Activated CD4-positive, alpha-beta T cell treated with anti-CD3 and anti-CD28 coated beads, Interleukin-2, amount 10 ng/mL, durations not matched to agents 7 days and 5 days (primary cell): Measurements from ENCODE around the gene SMO. TPM values are rescaled to one million over a fixed set of nuclear protein-coding genes. Genes with fewer than 3 reads are reported as not detected.
"Not testable (repeated sequence)": the region's sequence is repeated elsewhere in the genome, so short reads cannot be mapped to it uniquely, and the experiment has no call there.

Experiments used
- CTCF ChIA-PET: fragments of 350-600 bp; sonication (Branson Sonifier 250); formaldehyde crosslinking; loops from one replicate; lab custom pipeline; 2021; ENCODE audit warnings: antibody characterized with exemption; lab: Charles Lee
- POLR2A ChIA-PET: fragments of 350-600 bp; sonication (Branson Sonifier 250); formaldehyde crosslinking; loops from one replicate; lab custom pipeline; 2021; ENCODE audit warnings: antibody characterized with exemption; lab: Charles Lee
- DNase-seq: peaks from one replicate; pipeline ENCODE4 v3.0.0-alpha.2; 2020
- H3K27ac Mint-ChIP-seq: one replicate; pipeline ENCODE4 v1.8.0; 2021; ENCODE audit warnings: mild to moderate bottlenecking, moderate library complexity, mixed read lengths
- H3K27me3 Mint-ChIP-seq: one replicate; pipeline ENCODE4 v1.8.0; 2021; ENCODE audit warnings: mixed read lengths
- H3K36me3 Mint-ChIP-seq: one replicate; pipeline ENCODE4 v1.8.0; 2021; ENCODE audit warnings: low read depth, mixed read lengths
- H3K4me1 Mint-ChIP-seq: one replicate; pipeline ENCODE4 v1.8.0; 2021; ENCODE audit warnings: mixed read lengths
- H3K4me3 Mint-ChIP-seq: one replicate; pipeline ENCODE4 v1.8.0; 2021; ENCODE audit warnings: mild to moderate bottlenecking, moderate library complexity, mixed read lengths
- H3K9me3 Mint-ChIP-seq: one replicate; pipeline ENCODE4 v1.8.0; 2021; ENCODE audit warnings: mixed read lengths
- total RNA-seq, 2 experiments: library from RNA; stranded (reverse); gene quantifications; one replicate each; pipeline ENCODE4 v1.2.3, GENCODE V29; 2021

The SMO gene
- total RNA-seq, 2 experiments from 2014 or later: not detected

GRCh38 chr7:129238546-129238945, 50.1 kb downstream of the SMO start:
- H3K9me3 Mint-ChIP-seq: no peaks in the 10 kb centered on the region
- H3K27ac Mint-ChIP-seq: no peak overlapping the region
- no peak for DNase-seq
- H3K27me3 Mint-ChIP-seq: no peaks in the 10 kb centered on the region
- H3K4me3 Mint-ChIP-seq: no peak overlapping the region
- H3K4me1 Mint-ChIP-seq: no peaks in the 10 kb centered on the region
- ChIA-PET CTCF (interaction anchor here (0.9 to 1.6 kb wide), 4 partner anchors 8 to 60 kb away, joined by 3 read pairs; partner anchors contain the start of gene AHCYL2), POLR2A (no interaction called here)
- no peaks in the 10 kb centered on the region for H3K36me3 Mint-ChIP-seq

- Mint-ChIP-seq H3K4me3 (no peak overlapping the region), H3K36me3 (peaks cover 2% of the 10 kb centered on the region), H3K27ac (no peak overlapping the region), H3K9me3 (no peaks in the 10 kb centered on the region), H3K4me1 (no peaks in the 10 kb centered on the region), H3K27me3 (no peaks in the 10 kb centered on the region)
- ChIA-PET POLR2A (no interaction called here), CTCF (interaction anchor here (1.6 kb wide), 1 partner anchor 30 kb away, joined by 3 read pairs; no protein-coding TSS in a partner anchor)
- DNase-seq: no peak
Observed at GRCh38 chr7:129240119-129240820, 51.8 kb downstream of the SMO start.

DNA sequence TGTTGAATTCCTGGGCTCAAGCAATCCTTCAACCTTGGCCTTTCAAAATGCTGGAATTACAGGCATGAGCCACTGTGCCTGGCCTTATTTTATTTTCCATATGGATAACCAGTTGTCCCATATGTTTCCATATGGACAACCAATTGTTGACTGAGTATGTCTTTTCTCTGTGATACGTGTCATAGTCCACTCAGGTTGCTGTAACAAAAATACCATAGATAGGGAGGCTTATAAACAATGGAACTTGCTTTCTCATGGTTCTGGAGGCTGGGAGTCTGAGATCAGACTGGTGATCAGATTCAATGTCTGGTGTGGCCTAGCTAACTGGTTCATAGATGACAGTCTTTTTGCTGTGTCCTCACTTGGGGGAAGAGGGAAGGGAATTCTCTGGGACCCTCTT, 55.8 kb downstream of the SMO start:
- CTCF ChIA-PET: interaction anchor here (1.1 kb wide), 1 partner anchor 15 kb away, joined by 3 read pairs; no protein-coding TSS in a partner anchor
- POLR2A ChIA-PET: no interaction called here
- Mint-ChIP-seq H3K9me3 (no peaks in the 10 kb centered on the region), H3K27me3 (no peaks in the 10 kb centered on the region), H3K4me1 (no peaks in the 10 kb centered on the region), H3K4me3 (no peak overlapping the region), H3K27ac (no peak overlapping the region), H3K36me3 (peaks cover 2% of the 10 kb centered on the region)
- DNase-seq: no peak

GRCh38 chr7:129245533-129245932, 57.1 kb downstream of the SMO start:
- Mint-ChIP-seq H3K4me1 (no peaks in the 10 kb centered on the region), H3K4me3 (no peak overlapping the region), H3K27me3 (no peaks in the 10 kb centered on the region), H3K36me3 (peaks cover 4% of the 10 kb centered on the region), H3K9me3 (no peaks in the 10 kb centered on the region), H3K27ac (no peak overlapping the region)
- ChIA-PET POLR2A (no interaction called here), CTCF (no interaction called here)
- no peak for DNase-seq

DNA sequence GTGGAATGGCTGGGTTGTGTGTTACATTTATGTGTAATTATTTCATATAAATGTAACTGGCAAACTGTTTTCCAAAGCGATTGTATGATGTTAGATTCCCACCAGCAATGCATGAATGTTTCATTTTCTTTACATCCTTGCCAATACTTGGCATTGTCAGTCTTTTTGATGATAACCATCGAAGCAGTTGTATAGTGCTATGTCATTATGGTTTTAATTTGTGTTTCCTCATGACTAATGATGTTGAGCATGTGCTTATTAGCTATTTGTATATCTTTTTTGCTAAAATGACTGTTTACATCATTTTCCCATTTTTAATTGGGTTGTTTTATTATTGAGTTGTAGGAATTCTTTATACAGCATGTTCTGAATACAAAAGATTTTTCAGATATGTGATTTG, 58.7 kb downstream of the SMO start:
- Mint-ChIP-seq H3K27me3 (no peaks in the 10 kb centered on the region), H3K4me3 (no peak overlapping the region), H3K36me3 (peaks cover 4% of the 10 kb centered on the region), H3K27ac (no peak overlapping the region), H3K9me3 (no peaks in the 10 kb centered on the region), H3K4me1 (no peaks in the 10 kb centered on the region)
- no peak for DNase-seq
- ChIA-PET CTCF (interaction anchor here (0.6 to 1.6 kb wide), 3 partner anchors 9 to 35 kb away, joined by 3 to 4 read pairs (median 3); no protein-coding TSS in a partner anchor), POLR2A (no interaction called here)

DNA sequence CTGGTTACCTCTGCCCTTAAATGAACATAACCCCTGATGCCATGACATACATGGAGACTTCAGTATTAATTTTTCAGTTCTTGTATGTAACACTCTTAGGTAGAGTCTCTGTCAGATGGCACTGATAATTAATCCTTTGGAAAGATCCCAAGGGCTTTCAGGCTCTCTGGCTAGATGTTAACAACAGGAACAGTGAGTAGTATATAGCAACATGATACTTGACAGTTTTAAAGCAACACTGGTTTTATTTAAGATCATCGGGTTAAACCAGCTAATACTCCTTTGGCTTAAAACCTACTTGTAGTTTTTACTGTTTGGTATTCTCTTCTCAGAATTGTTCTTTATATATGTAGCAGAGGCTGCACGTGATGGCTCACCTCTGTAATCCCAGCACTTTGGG, 63.7 kb downstream of the SMO start:
- H3K4me3 Mint-ChIP-seq: no peak overlapping the region
- no peak for DNase-seq
- H3K9me3 Mint-ChIP-seq: no peaks in the 10 kb centered on the region
- H3K27ac Mint-ChIP-seq: no peak overlapping the region
- no peaks in the 10 kb centered on the region for H3K4me1 Mint-ChIP-seq
- CTCF ChIA-PET: no interaction called here
- no peaks in the 10 kb centered on the region for H3K27me3 Mint-ChIP-seq
- peaks cover 1% of the 10 kb centered on the region for H3K36me3 Mint-ChIP-seq
- POLR2A ChIA-PET: no interaction called here

GRCh38 chr7:129252603-129253002, 64.2 kb downstream of the SMO start:
- H3K27ac Mint-ChIP-seq, H3K4me3 Mint-ChIP-seq, H3K36me3 Mint-ChIP-seq, DNase-seq, POLR2A ChIA-PET, H3K27me3 Mint-ChIP-seq, H3K9me3 Mint-ChIP-seq, H3K4me1 Mint-ChIP-seq, CTCF ChIA-PET: not testable (repeated sequence)

DNA sequence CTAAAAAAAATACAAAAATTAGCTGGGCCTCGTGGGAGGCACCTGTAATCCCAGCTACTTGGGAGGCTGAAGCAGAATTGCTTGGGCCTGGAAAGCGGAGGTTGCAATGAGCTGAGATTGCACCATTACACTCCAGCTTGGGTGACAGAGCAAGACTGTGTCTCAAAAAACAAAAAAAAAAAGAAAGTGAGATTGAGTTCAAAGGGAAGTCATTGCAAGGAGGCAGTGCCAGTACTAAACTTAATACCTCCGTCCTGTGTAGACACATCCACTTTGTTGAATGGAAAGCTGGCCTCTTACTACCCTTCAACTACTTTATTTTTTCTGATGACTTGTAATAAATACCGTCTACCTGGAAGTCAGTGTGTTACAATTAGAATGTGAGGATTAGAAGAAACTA, 67.4 kb downstream of the SMO start:
- Mint-ChIP-seq H3K4me1 (peaks cover 16% of the 10 kb centered on the region), H3K36me3 (no peaks in the 10 kb centered on the region), H3K27me3 (no peaks in the 10 kb centered on the region), H3K4me3 (no peak overlapping the region), H3K9me3 (no peaks in the 10 kb centered on the region), H3K27ac (no peak overlapping the region)
- POLR2A ChIA-PET: no interaction called here
- CTCF ChIA-PET: no interaction called here
- no peak for DNase-seq

DNA sequence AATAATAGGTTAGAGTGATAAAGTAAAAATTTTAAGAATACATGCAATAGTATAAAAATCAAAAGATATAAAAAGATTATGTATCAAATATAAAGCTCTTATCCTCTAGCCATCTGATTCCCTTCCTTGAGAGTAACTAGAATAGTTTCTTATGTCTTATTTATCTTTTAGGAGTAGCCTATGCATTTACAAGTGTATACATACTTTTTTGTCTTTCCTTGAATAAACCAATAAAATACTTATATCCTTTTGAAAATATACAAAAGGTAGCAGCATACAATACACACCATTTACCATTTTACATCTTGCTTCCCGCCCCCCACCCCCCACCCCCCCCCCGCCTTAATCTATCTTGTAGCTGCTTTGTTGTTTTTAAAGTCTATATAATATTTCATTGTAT, 67.8 kb downstream of the SMO start:
- peaks cover 16% of the 10 kb centered on the region for H3K4me1 Mint-ChIP-seq
- no peaks in the 10 kb centered on the region for H3K36me3 Mint-ChIP-seq
- no peak for DNase-seq
- CTCF ChIA-PET: no interaction called here
- no peaks in the 10 kb centered on the region for H3K9me3 Mint-ChIP-seq
- H3K27ac Mint-ChIP-seq: no peak overlapping the region
- POLR2A ChIA-PET: no interaction called here
- no peaks in the 10 kb centered on the region for H3K27me3 Mint-ChIP-seq
- H3K4me3 Mint-ChIP-seq: no peak overlapping the region

GRCh38 chr7:129257168-129257567, 68.7 kb downstream of the SMO start:
- Mint-ChIP-seq H3K9me3 (no peaks in the 10 kb centered on the region), H3K27ac (no peak overlapping the region), H3K36me3 (no peaks in the 10 kb centered on the region), H3K27me3 (no peaks in the 10 kb centered on the region), H3K4me1 (peaks cover 16% of the 10 kb centered on the region), H3K4me3 (no peak overlapping the region)
- POLR2A ChIA-PET: no interaction called here
- no peak for DNase-seq
- CTCF ChIA-PET: no interaction called here

DNA sequence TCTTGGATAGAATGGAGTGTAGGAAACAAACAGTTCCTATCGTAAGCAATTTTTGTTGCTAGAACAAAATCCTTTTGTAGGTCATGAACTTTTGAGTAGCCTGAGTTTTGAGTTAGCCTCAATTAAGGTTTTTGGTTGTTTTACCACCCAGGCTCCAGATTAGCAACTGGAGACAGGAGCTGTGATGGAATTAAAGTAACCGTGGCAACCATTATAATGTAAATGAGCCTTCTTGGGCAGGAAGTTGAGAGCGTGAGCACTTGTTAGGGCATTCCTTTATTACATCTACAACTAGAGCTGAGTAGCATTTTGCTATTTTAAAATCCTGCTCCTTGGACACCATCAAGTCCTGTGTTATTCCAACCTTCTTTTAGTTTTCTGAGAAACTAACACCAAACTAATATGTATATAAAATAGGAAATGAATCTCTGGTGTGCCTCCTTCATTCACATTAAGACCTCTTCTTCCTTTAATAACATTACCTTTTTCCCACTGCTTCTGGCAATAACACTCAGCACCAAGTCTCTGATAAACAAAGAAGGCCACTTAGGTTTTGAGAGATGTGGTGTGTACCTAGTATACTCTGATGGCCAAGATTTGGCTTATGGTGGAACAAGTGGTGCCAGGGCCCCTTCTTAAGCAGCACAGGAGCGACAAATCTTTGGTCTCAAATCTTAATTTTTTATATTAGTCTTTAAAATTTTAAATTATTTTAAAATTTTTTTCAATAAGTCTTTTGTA, 70.4 kb downstream of the SMO start:
- H3K27me3 Mint-ChIP-seq: no peaks in the 10 kb centered on the region
- ChIA-PET POLR2A (no interaction called here), CTCF (interaction anchor here (1.0 to 2.4 kb wide), 3 partner anchors 13 to 40 kb away, joined by 3 to 9 read pairs (median 9); no protein-coding TSS in a partner anchor)
- no peak overlapping the region for H3K4me3 Mint-ChIP-seq
- H3K36me3 Mint-ChIP-seq: no peaks in the 10 kb centered on the region
- no peak overlapping the region for H3K27ac Mint-ChIP-seq
- peaks cover 16% of the 10 kb centered on the region for H3K4me1 Mint-ChIP-seq
- H3K9me3 Mint-ChIP-seq: no peaks in the 10 kb centered on the region
- peak; percentile 7 for DNase-seq

DNA sequence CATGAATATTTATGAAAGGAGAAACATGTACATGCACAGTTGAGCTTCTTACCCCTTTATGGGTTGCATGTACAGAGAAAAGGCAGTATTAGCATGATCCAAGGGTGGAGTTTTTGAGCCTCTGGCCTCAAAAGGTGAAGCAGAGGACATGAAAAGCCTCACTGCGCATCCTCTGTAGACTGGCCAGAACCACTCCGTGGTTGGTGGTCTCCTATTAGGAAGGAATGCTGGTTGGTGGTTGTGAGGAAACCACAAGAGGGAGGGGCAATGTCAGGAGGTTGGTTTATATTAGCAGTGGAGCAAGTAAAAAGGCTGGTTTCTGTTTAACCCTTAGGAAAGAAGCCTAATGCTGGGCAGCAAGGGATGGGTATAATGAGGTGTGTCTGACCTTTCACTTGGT, 73.9 kb downstream of the SMO start:
- H3K27ac Mint-ChIP-seq: no peak overlapping the region
- H3K4me1 Mint-ChIP-seq: peaks cover 16% of the 10 kb centered on the region
- POLR2A ChIA-PET: interaction anchor here (0.6 kb wide), 1 partner anchor 31 kb away, joined by 4 read pairs; no protein-coding TSS in a partner anchor

More for the DNA sequence above, 73.9 kb downstream of the SMO start:
- H3K27me3 Mint-ChIP-seq: no peaks in the 10 kb centered on the region
- CTCF ChIA-PET: interaction anchor here (1.2 to 2.0 kb wide), 2 partner anchors 11 to 44 kb away, joined by 3 to 4 read pairs; no protein-coding TSS in a partner anchor
- H3K9me3 Mint-ChIP-seq: no peaks in the 10 kb centered on the region
- H3K36me3 Mint-ChIP-seq: no peaks in the 10 kb centered on the region
- no peak overlapping the region for H3K4me3 Mint-ChIP-seq
- peak; percentile 8 for DNase-seq
